ENCODE results near the gene PHACTR3.

PHACTR3 gene

GRCh38 chr20:59765599-59766177, 161.3 kb downstream of the PHACTR3 start:
- no peak for DNase-seq

DNA sequence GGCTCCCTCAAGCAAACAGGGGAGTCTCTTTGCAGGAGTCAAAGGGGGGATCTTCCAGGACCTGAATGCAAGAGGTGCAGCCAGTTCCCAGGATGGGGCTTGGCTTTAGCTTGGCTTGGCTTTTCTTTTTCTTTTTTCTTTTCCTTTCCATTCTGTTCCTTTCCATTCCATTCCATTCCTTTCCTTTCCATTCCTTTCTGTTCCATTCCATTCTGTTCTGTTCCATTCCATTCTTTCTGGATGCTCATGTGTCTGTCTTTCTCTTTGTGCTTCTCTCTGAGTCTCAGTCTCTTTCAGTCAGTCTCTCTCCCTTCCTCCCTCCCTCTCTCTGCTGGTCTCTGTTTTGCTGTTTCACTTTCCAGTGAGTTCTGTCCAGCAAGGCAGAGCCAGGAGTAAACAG, 163.3 kb downstream of the PHACTR3 start:
- no peak for DNase-seq

DNA sequence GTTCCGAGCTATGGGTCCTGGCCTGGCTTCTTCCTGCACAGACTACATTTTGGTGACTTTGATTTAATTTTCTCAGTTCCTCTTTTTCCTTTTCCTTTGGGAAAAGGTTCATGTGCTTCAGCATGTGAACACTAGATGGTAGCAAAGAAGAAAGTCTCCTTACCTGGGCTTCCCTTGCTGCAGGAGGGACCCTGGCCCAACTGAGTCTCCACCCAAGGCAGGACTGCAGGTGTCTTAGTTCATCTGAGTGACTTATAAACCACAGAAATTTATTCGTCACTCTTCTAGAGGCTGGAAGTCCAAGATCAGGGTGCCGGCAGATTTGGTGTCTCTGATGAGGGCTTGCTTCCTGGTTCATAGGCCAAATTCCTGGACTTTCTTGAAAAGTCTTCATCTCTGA, 165.9 kb downstream of the PHACTR3 start:
- no peak for DNase-seq

- DNase-seq, result no peak
These were observed 166.5 kb downstream of the PHACTR3 start for GRCh38 chr20:59770851-59771250.

- no peak for DNase-seq
These were observed 167.4 kb downstream of the PHACTR3 start for GRCh38 chr20:59771506-59772372.

- DNase-seq, result no peak
These were observed 168.0 kb downstream of the PHACTR3 start for GRCh38 chr20:59772373-59772705.

GRCh38 chr20:59772931-59773913, 168.9 kb downstream of the PHACTR3 start:
- DNase-seq, result no peak

- no peak for DNase-seq
These were observed 169.9 kb downstream of the PHACTR3 start for GRCh38 chr20:59774204-59774641.

- no peak for DNase-seq
These were observed 170.8 kb downstream of the PHACTR3 start for GRCh38 chr20:59774921-59775686.

- no peak for DNase-seq
These were observed 171.3 kb downstream of the PHACTR3 start for GRCh38 chr20:59775687-59776055.

DNA sequence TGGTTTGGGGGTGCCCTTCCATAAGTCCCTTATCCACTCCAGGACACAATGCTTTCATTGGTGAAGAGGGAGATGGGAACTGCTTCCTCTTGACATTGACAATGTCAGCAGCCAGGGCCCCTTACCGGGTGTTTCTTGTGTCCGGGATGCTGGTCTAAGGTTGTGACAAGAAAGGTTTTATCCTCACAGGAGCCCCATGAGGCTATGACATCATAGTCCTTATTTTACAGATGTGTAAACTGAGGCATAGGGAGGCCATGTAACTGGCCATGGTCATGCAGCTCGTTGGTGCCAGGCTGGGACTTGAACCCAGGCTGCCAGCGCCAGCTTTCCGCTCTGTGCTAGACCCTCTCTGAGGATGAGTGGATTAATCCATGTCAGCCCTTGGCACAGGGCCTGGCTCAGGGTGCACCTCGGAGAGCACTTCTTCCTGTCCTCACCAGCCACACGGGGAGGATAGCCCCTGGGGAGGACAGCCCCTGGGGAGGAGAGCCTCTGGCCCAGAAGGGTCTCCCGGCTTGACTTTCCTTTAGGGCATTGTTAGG, 171.8 kb downstream of the PHACTR3 start:
- no peak for DNase-seq

DNA sequence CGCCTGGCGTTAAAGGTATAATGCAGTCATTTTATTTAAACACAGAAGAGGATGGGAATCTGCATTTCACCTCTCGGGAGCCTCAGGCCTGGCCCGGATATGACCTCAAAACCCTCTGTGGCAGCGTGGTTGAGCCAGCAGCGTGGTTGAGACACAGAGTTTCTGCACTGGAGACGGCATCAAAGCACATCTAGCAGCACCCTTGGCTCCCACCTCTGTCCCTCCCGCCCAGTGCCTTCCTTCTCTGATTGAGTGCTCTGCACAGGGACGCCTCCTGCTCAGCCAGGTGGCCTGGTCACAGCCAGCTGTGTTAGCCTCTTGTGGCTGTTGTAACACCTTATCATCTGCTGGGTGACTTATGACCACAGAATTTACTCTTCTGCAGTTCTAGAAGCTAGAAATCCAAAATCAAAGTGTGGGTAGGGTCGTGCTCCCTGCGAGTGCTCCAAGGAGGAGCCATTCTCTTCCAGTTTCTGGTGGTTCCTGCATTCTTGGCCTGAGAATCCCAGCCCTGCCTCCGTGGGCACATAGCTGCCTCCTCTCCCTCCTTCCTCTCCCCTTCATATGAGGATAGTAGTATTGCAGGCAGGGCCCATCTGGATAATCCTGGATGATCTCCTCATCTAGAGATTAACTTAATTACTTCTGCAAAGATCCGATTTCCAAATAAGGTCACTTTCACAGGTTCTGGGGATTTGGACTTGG, 172.4 kb downstream of the PHACTR3 start:
- no peak for DNase-seq

DNA sequence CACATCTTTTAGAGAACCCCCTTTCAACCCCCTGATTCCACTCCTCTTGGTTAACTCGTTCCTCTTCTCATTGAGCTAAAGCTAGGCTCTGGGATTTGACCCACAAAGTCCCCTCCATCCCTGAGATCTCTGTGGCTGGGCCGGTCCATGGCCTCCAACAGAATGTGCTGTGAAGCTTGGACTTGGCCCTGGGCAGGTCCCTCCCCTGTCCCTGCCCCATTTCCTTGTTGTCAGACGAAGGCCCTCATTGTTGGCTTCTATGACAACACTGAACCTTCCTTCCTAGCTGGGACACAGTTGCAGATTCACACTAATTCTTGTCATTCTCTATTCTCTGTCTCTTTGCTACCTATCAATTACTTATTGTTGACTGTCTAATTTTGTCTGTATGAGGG, 173.0 kb downstream of the PHACTR3 start:
- no peak for DNase-seq

GRCh38 chr20:59777814-59778575, 173.7 kb downstream of the PHACTR3 start:
- no peak for DNase-seq

GRCh38 chr20:59778615-59779200, 174.4 kb downstream of the PHACTR3 start:
- DNase-seq, result no peak

GRCh38 chr20:59779656-59780380, 175.5 kb downstream of the PHACTR3 start:
- no peak for DNase-seq

- no peak for DNase-seq
These were observed 176.3 kb downstream of the PHACTR3 start for GRCh38 chr20:59780494-59781185.

DNA sequence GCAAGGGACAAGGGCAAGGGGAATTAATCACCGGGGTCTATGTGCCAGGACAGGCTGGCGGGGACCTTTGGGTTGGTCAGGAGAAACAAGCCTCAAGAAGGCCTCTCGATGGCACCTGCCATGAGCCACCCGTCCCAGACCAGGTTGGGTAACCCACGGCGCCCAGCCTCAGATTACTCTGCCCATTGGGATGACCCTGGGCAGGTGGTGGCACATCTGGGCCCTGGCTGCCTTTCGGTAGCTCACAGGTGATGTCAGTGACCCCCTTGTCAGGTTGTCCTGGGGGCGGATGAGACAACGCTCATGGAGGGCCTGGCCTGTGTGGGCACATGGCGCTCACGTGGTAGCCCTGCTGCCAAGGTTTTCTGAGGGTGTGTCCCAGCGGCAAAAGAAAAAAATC, 176.9 kb downstream of the PHACTR3 start:
- no peak for DNase-seq

DNA sequence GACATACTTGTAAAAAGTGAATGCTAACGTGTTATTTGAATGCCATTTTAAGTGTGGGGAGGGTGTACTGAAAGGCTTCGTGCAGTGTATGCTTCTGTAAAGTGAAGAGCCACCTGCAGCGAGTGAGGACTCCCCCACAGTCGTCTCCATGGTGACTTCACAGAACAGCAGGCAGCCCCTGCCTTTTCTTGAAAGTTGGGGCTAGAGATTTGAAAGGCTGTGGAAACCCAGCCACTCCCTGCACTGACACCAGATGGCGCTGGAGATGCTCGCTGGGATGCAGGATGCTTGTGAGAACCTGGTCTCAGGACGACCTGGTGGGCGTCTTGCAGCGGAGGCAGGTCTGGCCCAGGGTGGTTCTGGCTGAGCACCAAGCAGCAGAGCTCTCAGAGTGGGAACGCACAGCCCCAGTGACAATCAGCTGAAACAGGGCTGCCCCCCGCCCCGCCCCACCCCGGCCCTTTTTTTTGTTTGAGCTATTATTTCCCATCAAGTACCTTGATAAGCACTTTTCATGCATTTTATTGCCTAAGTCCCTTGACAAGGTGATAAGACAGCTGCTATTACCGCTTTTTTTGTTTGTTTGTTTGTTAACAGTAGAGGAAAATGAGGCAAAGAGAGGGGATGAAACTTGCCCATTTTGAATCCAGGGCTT, 178.8 kb downstream of the PHACTR3 start:
- DNase-seq, result no peak

All from stimulated activated naive CD4-positive, alpha-beta T cell treated with Interleukin-2 at 50 U/mL for 16 hours (primary cell).